SW480 (cell line): ENCODE results near the gene MRPL37.

ENCODE experiments used
- DNase-seq: peaks from one replicate; pipeline ENCODE4 v3.0.0-alpha.2; 2016; ENCODE audit warnings: low spot score

Gene MRPL37

GRCh38 chr1:54265126-54265525 is 65.2 kb downstream of the MRPL37 start:
- DNase-seq: no peak

DNA sequence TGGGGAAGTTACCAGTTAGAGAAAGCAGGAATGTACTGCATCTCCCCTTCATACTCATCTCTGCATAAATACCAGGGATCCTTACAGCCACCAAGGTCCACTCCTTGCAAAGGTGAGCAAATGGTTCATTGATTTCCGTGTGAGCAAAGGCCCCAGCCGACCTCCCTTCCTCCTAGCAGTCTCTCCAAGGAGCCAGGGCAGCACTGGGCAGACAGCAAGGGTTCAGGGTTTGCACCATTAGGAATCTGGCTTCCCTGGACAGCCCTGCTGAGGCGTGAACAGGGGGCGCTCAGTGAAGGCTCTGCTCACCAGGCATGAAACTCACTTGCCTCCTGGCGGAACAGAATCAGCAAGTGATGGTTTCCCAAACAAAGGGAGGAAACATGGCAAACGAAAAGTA is 65.7 kb downstream of the MRPL37 start:
- DNase-seq: no peak

DNA sequence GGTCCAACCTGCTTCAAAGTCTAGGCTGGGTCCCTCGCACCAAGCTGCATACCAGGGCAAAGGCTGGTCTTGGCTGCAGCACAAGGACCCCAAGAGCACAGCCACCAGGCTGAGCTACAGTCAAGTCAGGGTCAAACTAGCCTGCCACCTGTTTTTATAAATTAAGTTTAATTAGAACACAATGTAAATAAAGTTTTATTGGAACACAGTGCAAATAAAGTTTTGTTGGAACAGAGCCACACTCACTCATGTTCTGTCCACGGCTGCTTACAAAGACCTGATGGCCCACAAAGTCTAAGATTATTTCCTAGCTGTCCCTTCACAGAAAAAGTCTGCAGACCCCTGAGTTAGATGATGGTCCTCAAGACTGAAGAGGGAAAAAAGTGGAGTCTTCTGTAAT is 66.2 kb downstream of the MRPL37 start:
- DNase-seq: no peak

DNA sequence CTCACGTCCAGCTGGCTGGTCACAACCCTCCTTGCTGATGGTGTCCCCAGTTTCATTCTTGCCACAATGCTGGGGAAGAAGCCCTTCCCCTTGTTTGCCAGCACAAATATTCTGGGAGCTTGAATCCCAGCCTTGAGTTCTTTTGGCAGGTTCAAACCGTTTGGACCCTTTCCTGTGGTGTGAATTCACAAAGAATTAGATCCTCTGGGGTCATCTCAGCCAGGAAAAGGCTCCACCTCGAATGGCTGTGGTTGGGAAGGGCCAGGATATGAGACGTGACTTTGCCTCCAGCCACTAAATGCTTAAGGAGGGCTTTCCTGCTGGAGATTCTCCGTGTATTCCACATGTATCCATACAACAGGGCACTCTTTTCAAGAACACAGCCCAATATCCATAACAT is 66.9 kb downstream of the MRPL37 start:
- no peak for DNase-seq
